AG04450 (cell line): Measurements from ENCODE around the gene KATNAL1. TPM values are rescaled to one million over a fixed set of nuclear protein-coding genes. Genes with fewer than 3 reads are reported as not detected.

Experiments used
- CTCF ChIA-PET: fragments of 300-600, 350-600 bp; formaldehyde crosslinking; extraction: SDS; loops from one replicate; lab custom pipeline; 2022; ENCODE audit warnings: antibody characterized with exemption, inconsistent platforms; lab: Charles Lee
- POLR2A ChIA-PET: fragments of 350-600 bp; formaldehyde crosslinking; extraction: SDS; loops from one replicate; lab custom pipeline; 2021; ENCODE audit warnings: antibody characterized with exemption, inconsistent platforms; lab: Yijun Ruan, JAX
- DNase-seq: peaks from one replicate; pipeline ENCODE4 v3.0.0-alpha.2; 2011; ENCODE audit warnings: low read depth, low spot score
- H3K27ac ChIP-seq: one replicate; pipeline ENCODE4 v1.5.1; 2012; ENCODE audit warnings: low read depth, low read length, control low read depth
- H3K27me3 ChIP-seq: one replicate; pipeline ENCODE4 v1.6.0; 2012; ENCODE audit warnings: low read length; ENCODE audit not compliant: control insufficient read depth, insufficient read depth
- H3K4me3 ChIP-seq: 2 replicates; pipeline ENCODE4 v1.5.1; 2011; ENCODE audit warnings: mild to moderate bottlenecking, low read depth, low read length, control low read depth
- H3K9me3 ChIP-seq: 2 replicates; pipeline ENCODE4 v1.5.1; 2012; ENCODE audit warnings: low read length; ENCODE audit not compliant: control insufficient read depth, insufficient read depth
- CTCF ChIP-seq: IDR thresholded peaks from 2 replicates; pipeline ENCODE4 v1.5.1; 2011; ENCODE audit warnings: low read depth, low read length, control low read depth, inconsistent platforms
- polyA minus RNA-seq: library from RNA; depleted of rRNA, polyadenylated mRNA; stranded (reverse); fragments of >200 nt; gene quantifications from 2 replicates; pipeline ENCODE4 v1.2.3, GENCODE V29; 2011; rRNA and poly(A)+ RNA removed
- polyA plus RNA-seq: library from polyadenylated mRNA; depleted of rRNA; stranded (reverse); fragments of >200 nt; gene quantifications from 2 replicates; pipeline ENCODE4 v1.2.3, GENCODE V29; 2011; rRNA removed

KATNAL1 gene
- polyA plus RNA-seq (8.5 and 12.6 TPM in 2 replicates), polyA minus RNA-seq (8.5 and 16.9 TPM in 2 replicates)

GRCh38 chr13:30307194-30307970 is at the start of gene KATNAL1:
KATNAL1 (minus strand) TSS chr13:30307551; CDS start chr13:30283777, 23,774 bp downstream.
- Histone ChIP-seq H3K27me3 (no peaks in the 10 kb centered on the region), H3K4me3 (peak within 1 kb of the TSS; percentile 90), H3K27ac (peak within 1 kb of the TSS; percentile 47), H3K9me3 (no peaks in the 10 kb centered on the region; the same call in 1 of the 2 replicates)
- POLR2A ChIA-PET: interaction anchor here (0.6 to 3.0 kb wide), 5 partner anchors 35 to 278 kb away, joined by 3 to 18 read pairs (median 6); partner anchors contain the start of gene HMGB1
- CTCF ChIA-PET: interaction anchor here (0.9 to 1.2 kb wide), 4 partner anchors 28 to 175 kb away, joined by 3 to 7 read pairs (median 3); no protein-coding TSS in a partner anchor
- no peak for TF ChIP-seq CTCF
- DNase-seq: no peak

- Histone ChIP-seq H3K27me3 (no peaks in the 10 kb centered on the region), H3K9me3 (peaks cover 6% of the 10 kb centered on the region), H3K27ac (no peak overlapping the region), H3K4me3 (no peak overlapping the region)
- CTCF ChIA-PET: no interaction called here
- DNase-seq: no peak
- POLR2A ChIA-PET: no interaction called here
- TF ChIP-seq CTCF: no peak
These were observed 48.5 kb upstream of the KATNAL1 start for GRCh38 chr13:30355839-30356238.

GRCh38 chr13:30355384-30355699 is 48.0 kb upstream of the KATNAL1 start:
- peak; percentile 32 for TF ChIP-seq CTCF
- POLR2A ChIA-PET: no interaction called here
- H3K27ac ChIP-seq: no peak overlapping the region
- no peaks in the 10 kb centered on the region for H3K27me3 ChIP-seq
- H3K9me3 ChIP-seq: peaks cover 6% of the 10 kb centered on the region
- CTCF ChIA-PET: no interaction called here
- no peak overlapping the region for H3K4me3 ChIP-seq
- no peak for DNase-seq

GRCh38 chr13:30354493-30355383 is 47.4 kb upstream of the KATNAL1 start:
- Histone ChIP-seq H3K9me3 (peaks cover 6% of the 10 kb centered on the region), H3K27ac (no peak overlapping the region), H3K27me3 (no peaks in the 10 kb centered on the region), H3K4me3 (no peak overlapping the region)
- no peak for TF ChIP-seq CTCF
- ChIA-PET POLR2A (no interaction called here), CTCF (interaction anchor here (1.6 kb wide), 1 partner anchor 222 kb away, joined by 6 read pairs; no protein-coding TSS in a partner anchor)
- no peak for DNase-seq
